HG02885 (cell line): ENCODE data around the gene YRDC.

ENCODE experiments used
- ATAC-seq: cut with Tn5 transposase; IDR thresholded peaks from one replicate; pipeline ENCODE4 v1.9.1; 2021; ENCODE audit warnings: mild to moderate bottlenecking; ENCODE audit not compliant: unreplicated experiment, poor library complexity

Gene YRDC

DNA sequence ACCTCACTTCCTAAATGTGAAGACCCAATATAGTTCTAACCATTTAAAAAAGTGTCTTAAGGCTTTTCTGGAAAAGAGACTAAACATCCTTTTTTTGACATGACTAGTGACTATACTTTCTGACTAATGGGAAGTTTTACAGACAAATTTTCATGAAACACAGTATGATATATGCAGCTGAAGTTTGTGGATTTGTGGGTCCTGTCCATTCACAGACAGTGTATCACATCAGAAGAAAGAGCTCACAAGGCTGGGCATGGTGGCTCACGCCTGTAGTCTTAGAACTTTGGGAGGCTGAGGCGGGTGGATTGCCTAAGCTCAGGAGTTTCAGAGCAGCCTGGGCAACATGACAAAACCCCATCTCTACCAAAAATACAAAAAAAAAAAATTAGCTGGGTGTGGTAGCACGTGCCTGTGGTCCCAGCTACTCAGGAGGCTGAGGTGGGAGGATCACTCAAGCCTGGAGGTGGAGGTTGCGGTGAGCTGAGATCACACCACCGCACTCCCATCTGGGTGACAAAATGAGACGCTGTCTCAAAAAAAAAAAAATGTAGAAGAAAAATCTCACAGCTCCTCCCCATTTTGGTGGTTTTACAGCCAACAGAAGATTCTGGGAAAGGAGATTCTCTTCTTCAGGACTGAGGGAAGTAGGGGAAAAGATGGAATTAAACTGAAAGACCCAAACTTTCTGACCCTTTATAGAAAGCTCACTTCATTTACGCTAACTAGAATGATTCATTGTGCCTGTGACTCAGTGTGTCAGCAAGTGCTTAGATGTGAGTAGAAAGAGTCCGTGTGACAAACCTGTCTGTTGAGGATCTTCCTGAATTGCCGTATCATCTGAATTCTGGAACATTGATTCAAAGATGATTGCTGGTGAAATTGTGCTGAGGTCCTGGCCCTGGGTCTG lies 15.2 kb upstream of the YRDC start:
- no peak for ATAC-seq

GRCh38 chr1:37821481-37821880 lies 13.5 kb upstream of the YRDC start:
- no peak for ATAC-seq

- ATAC-seq, result no peak
These were observed 9.5 kb upstream of the YRDC start for GRCh38 chr1:37817481-37817880.

DNA sequence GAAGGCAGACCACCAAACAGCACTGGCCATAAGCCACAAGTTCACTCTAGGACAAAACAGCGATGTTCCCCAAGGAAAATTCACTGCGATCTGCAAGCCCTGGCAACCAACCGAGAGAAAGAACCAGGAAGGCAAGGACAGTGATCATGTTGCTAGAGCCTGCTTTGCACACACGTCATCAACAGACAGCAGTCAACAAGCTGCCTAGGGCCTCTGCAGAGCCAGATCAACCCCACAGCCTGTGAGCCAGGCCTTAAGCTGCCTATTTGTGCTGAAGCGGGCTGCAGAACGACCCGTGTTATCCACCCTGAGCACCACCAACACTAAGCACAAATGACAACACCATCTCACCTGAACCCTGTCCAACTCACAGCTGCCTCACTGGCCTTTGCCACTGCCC lies 6.2 kb upstream of the YRDC start:
- ATAC-seq, result no peak

DNA sequence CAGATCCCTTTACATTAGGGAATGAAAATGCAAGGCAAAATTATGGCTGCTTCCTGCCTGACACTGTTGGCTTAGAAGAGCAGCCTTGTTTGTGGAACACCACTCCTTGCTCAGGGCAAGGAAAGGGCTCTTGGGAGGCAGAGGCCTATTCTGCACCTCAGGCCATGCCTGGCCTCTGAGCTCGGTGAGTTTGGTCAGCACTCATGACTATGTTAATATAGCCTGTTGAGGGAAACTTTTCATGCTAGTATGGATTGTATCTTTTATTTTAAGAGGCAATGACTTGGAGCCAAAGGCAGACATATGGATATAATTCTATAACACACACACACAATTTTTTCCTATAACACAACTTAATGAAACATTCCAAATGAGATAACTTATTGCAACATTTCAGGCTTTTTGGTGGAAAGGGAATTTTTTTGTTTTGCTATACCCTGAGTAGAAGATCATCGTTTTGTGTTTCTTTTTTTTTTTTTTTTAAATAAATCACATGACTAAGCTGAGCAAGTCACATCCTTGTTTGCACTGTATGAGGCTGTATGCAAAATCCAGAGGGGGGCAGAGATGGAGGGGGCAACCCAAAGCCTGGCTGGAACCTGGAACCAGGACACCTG lies 5.6 kb upstream of the YRDC start:
- no peak for ATAC-seq

DNA sequence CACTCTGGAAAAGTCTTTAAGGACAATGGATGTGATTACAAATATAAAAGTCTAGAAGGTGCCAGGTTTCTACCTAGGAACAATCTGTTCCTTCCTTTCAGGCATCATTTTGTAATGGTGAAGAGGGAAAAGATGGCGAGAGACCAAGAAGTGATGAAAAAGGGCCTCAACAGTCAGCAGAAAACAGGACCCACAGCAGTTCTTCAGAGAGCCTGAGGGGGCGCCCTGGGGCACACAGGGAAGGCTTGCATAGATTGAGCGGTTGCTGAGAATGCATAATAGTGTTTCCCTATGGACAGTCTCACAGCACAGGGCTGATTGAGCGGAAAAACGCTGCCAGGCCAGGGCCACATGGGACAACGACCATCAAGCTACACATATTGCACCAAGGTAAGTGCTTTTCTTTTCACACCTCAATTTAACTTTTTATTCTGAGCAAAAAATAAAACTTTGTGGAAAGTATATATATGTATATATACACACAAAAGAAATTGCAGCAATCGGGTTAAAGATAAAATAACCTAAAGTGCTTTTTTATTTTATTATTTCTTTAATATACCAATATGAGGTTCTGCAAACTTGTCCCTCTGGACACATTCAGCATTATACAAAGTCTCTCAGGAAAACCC lies 3.1 kb upstream of the YRDC start:
- peak; percentile 33 for ATAC-seq

DNA sequence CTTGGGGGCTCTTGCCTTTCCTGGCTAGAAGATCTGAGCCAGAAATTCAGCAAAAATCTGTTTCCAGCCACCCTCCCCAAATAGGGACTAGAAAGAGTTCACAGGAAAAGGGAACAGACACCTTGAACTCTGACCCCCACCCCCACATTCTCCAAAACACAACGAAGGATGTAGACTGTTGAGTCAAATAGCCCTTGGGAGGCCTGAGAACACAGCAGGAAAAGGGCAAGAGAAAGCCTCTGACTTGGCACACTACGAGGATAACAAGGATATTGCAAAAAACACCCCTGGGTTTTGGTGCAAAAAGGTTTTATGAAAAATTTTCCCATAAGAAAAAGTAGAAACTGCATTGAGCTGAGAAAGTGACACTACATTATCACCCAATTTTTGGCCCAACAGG lies 1.9 kb upstream of the YRDC start:
- no peak for ATAC-seq

- ATAC-seq, result peak; percentile 34
These were observed 636 bp upstream of the YRDC start for GRCh38 chr1:37808369-37809319.

DNA sequence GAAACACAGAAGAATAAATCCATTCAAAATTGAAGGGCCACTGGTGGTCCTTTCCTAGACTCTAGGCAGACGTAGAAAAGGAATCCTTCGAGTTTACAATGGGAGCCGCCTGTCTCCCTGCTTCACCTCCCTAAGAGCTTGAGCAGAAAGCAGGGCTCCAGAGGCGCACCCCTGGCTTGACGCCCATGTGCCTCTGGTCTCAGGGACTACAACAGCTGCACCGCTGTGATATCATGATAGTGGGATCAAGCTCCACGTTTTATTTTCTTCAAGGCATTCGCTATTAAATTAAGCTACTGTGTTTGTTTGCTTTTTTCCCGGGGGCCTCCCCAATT lies 821 bp downstream of the YRDC start:
- no peak for ATAC-seq

DNA sequence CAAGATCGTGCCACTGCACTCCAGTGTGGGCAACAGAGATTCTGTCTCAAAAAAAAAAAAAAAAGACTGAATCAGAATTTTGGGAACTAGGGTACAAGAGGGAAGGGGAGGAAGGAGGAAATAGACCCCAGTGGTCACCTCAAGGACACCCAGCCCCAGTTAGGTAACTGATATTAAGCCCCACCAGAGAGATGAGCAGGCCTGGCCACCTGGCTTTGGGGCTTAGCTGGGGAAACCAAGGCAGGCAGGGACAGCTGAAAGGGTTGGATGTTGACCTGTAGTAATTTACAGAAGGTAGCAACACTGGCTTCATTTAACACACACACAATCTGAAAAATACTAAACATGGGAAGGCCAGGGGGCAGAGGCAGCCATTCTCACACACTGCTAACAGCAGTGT lies 5.6 kb downstream of the YRDC start:
- no peak for ATAC-seq

DNA sequence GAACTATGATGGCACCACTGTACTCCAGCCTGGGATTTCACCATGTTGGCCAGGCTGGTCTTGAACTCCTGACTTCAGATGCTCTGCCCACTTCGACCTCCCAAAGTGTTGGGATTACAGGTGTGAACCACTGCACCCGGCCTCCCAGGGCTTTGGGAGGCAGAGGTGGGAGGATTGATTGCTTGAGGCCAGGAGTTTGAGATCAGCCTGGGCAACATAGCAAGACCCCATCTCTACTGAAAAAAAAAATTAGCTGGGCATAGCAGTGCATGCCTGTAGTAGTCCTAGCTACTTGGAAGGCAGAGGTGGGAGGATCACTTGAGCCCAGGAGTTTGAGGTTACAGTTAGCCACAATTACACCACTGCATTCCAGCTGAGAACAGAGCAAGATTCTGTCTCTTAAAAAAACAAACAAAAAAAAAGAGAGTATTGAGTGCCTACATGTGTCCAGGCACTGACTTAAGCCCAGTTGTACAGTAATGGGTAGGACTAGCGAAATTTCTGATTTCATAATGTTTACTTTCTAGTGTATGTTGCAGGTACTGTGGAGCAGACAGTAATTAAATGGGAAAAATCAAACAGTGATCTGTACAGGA lies 10.2 kb downstream of the YRDC start:
- no peak for ATAC-seq

- ATAC-seq, result no peak
These were observed 12.5 kb downstream of the YRDC start for GRCh38 chr1:37795340-37796125.

- peak; percentile 40 for ATAC-seq
These were observed 13.4 kb downstream of the YRDC start for GRCh38 chr1:37794372-37795339.

- ATAC-seq, result peak; percentile 69
These were observed 14.1 kb downstream of the YRDC start, which contains the start of gene MANEAL for GRCh38 chr1:37793773-37794371. MANEAL (plus strand) TSS chr1:37793847; CDS start chr1:37794183, 336 bp downstream.

- ATAC-seq, result no peak
These were observed 14.9 kb downstream of the YRDC start for GRCh38 chr1:37792943-37793686.

- ATAC-seq, result no peak
These were observed 25.5 kb downstream of the YRDC start for GRCh38 chr1:37782491-37782890.

DNA sequence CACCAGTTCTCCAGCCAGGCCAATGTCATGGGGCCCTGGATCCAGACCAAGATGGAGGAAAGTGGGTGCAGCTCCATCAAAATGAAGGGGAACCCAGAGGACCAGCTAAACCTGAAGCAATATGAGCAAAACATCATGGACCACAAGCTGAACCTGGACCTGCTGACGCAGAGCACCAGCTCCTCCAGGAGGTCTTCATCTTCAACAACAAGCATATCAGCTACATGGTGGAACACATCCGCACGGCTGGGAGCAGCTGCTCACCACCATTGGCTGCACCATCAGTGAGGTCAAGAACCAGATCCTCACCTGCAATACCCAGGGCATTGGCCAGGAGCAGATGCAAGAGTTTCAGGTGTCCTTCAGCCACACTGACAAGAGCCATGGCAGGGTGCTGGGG lies 29.4 kb downstream of the YRDC start:
- no peak for ATAC-seq
